Muscle layer of duodenum (tissue), 2 donors: ENCODE measurements around the gene CRIM1.
A peak's percentile ranks its signal among the peaks of the same experiment; 100 is the strongest.

Experiments
- H3K27ac ChIP-seq: one replicate; pipeline ENCODE4 v1.7.0; 2013; ENCODE audit warnings: mild to moderate bottlenecking, low read length
- H3K27me3 ChIP-seq: one replicate; pipeline ENCODE4 v1.7.0; 2013; ENCODE audit warnings: low read depth, mild to moderate bottlenecking, control low read depth, low read length
- H3K36me3 ChIP-seq, 2 donors: one replicate each; pipeline ENCODE4 v1.7.0; 2013; ENCODE audit warnings: low read length in 2 of 2, control low read depth in 1 of 2, mild to moderate bottlenecking in 1 of 2; ENCODE audit not compliant: insufficient read depth in 2 of 2, control insufficient read depth in 1 of 2
- H3K4me1 ChIP-seq, 2 donors: one replicate each; pipeline ENCODE4 v1.7.0; 2013; ENCODE audit warnings: low read length in 2 of 2, mild to moderate bottlenecking in 2 of 2, control low read depth in 1 of 2, moderate library complexity in 1 of 2; ENCODE audit not compliant: insufficient read depth in 2 of 2, control insufficient read depth in 1 of 2
- H3K4me3 ChIP-seq, 2 donors: one replicate each; pipeline ENCODE4 v1.7.0; 2013; ENCODE audit warnings: low read length in 2 of 2, low read depth in 1 of 2, mild to moderate bottlenecking in 1 of 2
- H3K9me3 ChIP-seq, 2 donors: one replicate each; pipeline ENCODE4 v1.7.0; 2013; ENCODE audit warnings: low read length in 2 of 2, control low read depth in 1 of 2, mild to moderate bottlenecking in 1 of 2; ENCODE audit not compliant: control insufficient read depth in 1 of 2
- donor health status: healthy.

The CRIM1 gene

DNA sequence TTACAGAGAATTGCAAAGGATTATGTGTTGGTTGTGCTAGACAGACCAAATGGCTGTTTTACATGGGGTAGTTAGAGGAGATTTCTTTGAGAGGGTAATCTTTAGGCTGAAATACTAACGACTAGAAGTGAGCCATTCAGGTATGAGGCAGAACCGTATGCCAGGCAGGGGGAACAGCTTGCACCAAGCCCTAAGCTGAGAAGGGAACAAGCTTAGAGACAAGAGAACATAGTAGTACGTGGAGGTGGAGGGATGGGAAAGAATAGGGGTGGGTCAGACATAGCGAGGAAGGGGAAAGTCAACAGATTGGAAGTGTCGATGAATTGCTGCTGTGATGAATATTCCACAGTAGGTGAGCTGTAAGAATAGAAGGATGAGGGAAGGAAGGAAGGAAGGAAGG is 20.0 kb upstream of the CRIM1 start:
- Histone ChIP-seq H3K27me3 (no peaks in the 10 kb centered on the region), H3K27ac (no peak overlapping the region), H3K4me3 (no peak overlapping the region), H3K4me1 (no peaks in the 10 kb centered on the region), H3K9me3 (no peaks in the 10 kb centered on the region), H3K36me3 (no peaks in the 10 kb centered on the region)

DNA sequence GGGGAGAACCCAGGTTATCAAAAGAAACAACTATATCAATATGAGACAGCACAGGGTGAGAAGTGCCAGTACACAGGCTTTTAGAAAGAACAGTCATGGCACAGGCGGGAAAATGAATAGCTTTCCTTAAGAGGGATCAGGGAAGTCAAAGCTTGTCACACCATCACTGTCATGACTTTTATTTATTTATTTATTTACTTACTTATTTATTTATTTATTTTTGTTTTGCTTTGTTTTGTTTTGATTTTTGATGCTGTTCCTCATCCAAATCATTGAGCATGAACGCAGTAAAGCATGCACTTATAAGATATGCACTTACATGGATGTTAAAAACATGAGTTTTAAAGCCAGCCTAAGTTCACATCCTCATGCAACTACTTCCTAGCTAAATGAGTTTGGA is 19.3 kb upstream of the CRIM1 start:
- Histone ChIP-seq H3K4me3 (no peak overlapping the region), H3K27me3 (no peaks in the 10 kb centered on the region), H3K27ac (no peak overlapping the region), H3K9me3 (no peaks in the 10 kb centered on the region), H3K4me1 (no peaks in the 10 kb centered on the region), H3K36me3 (no peaks in the 10 kb centered on the region)

DNA sequence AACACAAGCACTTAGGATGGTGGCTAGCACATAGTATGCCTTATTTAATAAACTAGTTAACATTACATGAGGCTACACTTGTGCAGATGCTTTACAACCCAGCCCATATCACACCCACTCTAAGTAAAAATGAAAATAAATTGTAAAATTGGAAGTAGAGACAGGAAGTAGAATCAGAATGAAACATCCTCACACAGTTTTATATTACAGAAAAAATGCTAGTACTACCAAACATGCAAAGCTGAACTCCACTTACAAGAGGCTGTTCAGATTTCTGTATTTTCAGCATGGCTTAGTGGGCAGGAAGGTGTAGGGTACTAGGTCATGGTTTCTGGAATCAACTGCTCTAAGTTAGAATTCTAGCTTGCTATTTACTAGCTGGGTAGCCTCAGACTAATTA is 18.2 kb upstream of the CRIM1 start:
- Histone ChIP-seq H3K9me3 (no peaks in the 10 kb centered on the region), H3K4me1 (no peaks in the 10 kb centered on the region), H3K36me3 (no peaks in the 10 kb centered on the region), H3K27me3 (no peaks in the 10 kb centered on the region), H3K27ac (no peak overlapping the region), H3K4me3 (no peak overlapping the region)

DNA sequence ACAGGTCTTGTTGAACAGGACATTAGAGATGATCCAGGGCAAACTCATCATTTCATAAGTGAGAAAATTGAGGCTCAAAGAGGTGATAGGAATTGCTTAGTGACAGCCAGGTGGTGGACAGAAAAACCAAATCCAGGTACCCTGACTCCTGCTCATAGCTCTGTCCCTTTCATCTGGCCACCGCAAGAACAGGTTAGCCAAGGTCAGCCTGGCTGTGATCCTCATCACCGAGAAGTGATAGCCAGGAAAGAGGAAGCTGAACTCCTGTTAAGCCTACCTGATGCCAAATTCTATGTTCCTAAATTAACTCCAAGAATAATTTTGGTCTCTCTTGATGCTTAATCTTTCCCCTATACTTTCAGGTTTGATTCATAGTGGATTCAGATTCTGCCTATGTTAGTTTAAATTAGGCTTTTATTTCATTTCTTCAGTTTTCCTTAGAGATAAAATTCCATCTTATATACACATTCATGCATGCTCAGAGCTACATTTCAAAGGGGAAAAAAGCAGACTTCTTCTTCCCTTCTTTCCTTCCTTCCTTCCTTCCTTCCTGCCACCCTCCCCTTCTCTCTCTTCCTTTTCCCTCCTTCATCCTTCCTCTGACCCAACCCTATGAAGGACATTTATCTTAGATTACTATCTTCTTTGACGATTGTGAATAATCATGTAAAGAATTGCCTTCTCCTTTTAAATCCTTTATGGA is 17.3 kb upstream of the CRIM1 start:
- no peaks in the 10 kb centered on the region for H3K27me3 ChIP-seq
- no peaks in the 10 kb centered on the region for H3K36me3 ChIP-seq
- H3K4me3 ChIP-seq, result no peak overlapping the region
- no peaks in the 10 kb centered on the region for H3K9me3 ChIP-seq
- no peak overlapping the region for H3K27ac ChIP-seq
- H3K4me1 ChIP-seq, result no peaks in the 10 kb centered on the region

DNA sequence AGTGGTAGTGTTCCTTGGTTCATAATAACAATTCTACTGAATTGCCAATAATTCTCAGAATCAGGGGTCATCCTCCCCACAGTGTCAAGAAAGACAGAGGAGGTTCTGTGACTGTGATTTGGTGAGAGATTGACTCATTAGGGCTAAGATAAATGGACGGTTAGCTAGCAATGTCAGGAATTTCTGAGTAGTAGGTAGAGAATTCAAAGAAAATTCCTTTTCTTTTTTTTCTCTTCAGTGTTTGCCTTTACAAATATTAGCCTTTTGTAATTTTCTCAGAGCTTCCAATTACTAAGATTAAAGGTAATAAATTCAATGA is 16.8 kb upstream of the CRIM1 start:
- no peaks in the 10 kb centered on the region for H3K27me3 ChIP-seq
- H3K4me1 ChIP-seq, result no peaks in the 10 kb centered on the region
- H3K4me3 ChIP-seq, result no peak overlapping the region
- H3K27ac ChIP-seq, result no peak overlapping the region
- H3K9me3 ChIP-seq, result no peaks in the 10 kb centered on the region
- no peaks in the 10 kb centered on the region for H3K36me3 ChIP-seq

DNA sequence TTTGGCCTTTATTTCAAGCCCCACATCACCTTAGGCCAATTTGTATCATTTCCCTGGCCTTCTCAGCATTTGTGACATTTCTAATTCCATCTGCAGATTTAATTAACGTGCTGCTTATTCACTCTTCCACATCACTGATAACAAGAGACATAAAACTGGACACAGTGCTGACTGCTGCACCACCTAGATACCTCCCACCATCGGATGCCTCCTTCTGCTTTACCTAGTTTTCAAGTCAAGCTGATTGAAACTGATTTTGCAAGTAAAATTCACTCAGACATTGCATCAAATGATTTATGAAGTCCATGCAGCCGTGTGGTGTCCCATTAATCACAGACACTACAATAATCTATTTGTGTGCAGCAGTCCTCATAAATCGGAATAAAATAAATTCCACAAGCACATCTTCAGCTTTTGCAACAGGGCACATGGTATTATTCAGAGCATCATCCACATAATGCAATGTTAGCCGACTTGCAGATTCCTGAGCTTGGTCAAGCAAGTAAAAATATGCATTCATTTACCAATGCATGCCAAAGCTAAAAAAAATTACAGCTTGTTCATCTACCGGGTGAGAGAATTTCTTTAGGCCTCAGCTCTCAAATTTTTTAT is 15.9 kb upstream of the CRIM1 start:
- H3K4me1 ChIP-seq, result no peaks in the 10 kb centered on the region
- no peaks in the 10 kb centered on the region for H3K9me3 ChIP-seq
- H3K27me3 ChIP-seq, result no peaks in the 10 kb centered on the region
- no peaks in the 10 kb centered on the region for H3K36me3 ChIP-seq
- no peak overlapping the region for H3K4me3 ChIP-seq
- no peak overlapping the region for H3K27ac ChIP-seq

DNA sequence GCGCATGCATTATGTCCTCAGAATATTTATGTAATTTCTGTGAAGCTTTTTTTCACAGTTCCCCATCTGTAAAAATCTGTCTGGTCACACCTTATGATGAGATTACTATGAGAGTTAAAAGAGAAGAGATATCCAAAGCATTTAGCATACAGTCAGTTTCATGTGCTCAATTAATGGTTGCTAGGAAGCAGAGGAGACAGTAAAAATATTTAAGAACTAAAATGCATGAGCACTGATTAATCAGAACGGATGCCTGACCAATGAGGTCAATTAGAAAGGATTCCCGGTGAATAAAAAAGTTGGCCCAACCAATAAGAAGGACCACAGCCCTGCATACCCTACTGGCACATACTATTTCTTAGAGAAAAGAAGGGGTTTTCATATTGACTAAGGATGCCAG is 12.0 kb upstream of the CRIM1 start:
- H3K27me3 ChIP-seq, result no peaks in the 10 kb centered on the region
- H3K4me1 ChIP-seq, result no peaks in the 10 kb centered on the region
- H3K4me3 ChIP-seq, result no peak overlapping the region
- no peak overlapping the region for H3K27ac ChIP-seq
- H3K36me3 ChIP-seq, result no peaks in the 10 kb centered on the region
- no peaks in the 10 kb centered on the region for H3K9me3 ChIP-seq

DNA sequence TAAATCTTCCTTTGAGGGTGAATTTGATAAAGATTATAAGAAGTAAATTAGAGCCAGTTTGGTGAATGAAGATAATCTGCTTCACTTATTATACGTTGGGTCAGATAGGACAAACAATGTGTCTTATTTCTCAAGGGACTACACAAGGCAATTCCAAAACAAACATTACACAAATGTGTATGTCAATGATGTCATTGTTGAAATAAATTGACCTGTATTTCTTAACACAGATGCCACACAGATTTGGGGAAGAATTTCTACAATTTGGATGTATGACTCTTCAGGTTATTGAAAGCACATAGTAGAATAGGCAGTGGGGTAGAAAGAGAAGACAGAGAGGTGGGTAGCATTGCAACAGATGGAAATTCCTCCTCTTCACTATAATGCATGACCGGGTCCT is 6.9 kb upstream of the CRIM1 start:
- H3K36me3 ChIP-seq, result no peaks in the 10 kb centered on the region

DNA sequence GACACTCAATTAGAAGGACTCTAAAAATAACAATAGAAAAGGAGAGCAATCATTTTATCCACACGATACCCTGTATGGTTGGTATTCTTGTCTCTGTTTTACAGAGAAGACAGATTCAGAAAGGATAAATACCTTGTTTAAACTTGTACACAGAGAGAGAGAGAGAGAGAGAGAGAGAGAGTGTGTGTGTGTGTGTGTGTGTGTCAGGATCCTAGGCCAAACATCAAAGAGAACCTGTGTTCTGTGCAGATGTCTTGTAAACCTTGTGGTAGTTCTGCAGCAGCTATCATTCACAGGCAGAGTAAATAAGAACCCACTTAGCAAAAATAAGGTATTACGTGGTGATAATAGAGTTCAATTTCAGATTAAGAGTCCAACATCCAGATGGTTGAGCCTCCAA is 4.3 kb upstream of the CRIM1 start:
- H3K4me1 ChIP-seq, result no peaks in the 10 kb centered on the region
- no peak overlapping the region for H3K27ac ChIP-seq

More for the DNA sequence above, 6.9 kb upstream of the CRIM1 start:
- Histone ChIP-seq H3K4me3 (no peak overlapping the region), H3K4me1 (no peaks in the 10 kb centered on the region), H3K27ac (no peak overlapping the region), H3K27me3 (no peaks in the 10 kb centered on the region), H3K9me3 (no peaks in the 10 kb centered on the region)

DNA sequence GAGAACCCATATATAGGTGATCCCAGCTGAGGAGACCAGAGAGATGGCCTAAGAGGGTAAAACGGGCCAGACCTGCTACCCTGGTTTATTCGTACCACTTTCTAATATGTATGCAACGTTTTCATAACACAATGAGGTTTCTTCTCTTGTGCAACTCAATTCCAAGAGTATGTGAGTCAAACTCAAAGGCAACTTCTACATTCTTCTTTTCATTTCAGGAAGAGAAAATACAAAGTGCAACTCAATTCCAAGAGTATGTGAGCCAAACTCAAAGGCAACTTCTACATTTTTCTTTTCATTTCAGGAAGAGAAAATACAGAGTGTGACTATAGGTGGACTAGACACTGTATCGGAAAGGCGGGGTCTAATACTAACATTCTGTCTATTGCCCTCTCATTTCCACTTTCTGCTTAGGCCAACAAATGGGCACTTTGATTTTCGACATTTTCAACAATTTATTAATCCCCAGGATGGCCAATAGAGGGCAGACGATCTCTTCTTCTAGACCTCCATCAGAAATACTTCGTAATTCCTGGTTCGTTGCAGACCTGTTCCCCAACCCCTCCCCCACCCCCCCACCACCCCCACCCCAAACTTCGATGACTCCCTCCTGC is 3.7 kb upstream of the CRIM1 start:
- no peak overlapping the region for H3K4me3 ChIP-seq
- no peak overlapping the region for H3K27ac ChIP-seq
- H3K9me3 ChIP-seq, result no peaks in the 10 kb centered on the region
- no peaks in the 10 kb centered on the region for H3K27me3 ChIP-seq
- H3K4me1 ChIP-seq, result peaks cover 0 to 4% of the 10 kb centered on the region in 2 donors
- no peaks in the 10 kb centered on the region for H3K36me3 ChIP-seq

More for the DNA sequence above, 4.3 kb upstream of the CRIM1 start:
- H3K9me3 ChIP-seq, result no peaks in the 10 kb centered on the region
- no peaks in the 10 kb centered on the region for H3K36me3 ChIP-seq
- H3K4me3 ChIP-seq, result no peak overlapping the region
- H3K27me3 ChIP-seq, result no peaks in the 10 kb centered on the region

DNA sequence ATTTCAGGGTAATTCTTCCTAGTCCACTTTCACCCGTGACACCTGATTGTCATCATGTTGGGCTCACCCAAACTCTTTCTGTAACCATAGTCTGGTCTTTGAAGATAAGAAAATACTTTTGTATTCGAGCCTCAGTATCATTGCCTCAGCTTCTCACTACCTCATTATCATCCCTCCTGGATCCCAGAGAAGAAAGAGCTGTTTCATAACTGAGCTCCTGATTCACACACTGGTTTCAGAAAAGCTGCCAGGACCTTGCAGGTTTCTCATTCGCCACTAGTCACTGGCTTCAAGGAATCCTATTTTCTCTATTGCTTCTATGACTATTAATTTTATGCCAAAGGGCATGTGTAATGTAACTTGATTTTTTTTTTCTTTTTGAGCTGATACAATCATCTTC is 2.9 kb upstream of the CRIM1 start:
- Histone ChIP-seq H3K36me3 (peaks cover 0 to 5% of the 10 kb centered on the region in 2 donors), H3K27me3 (no peaks in the 10 kb centered on the region), H3K27ac (no peak overlapping the region), H3K9me3 (no peaks in the 10 kb centered on the region), H3K4me3 (no peak overlapping the region), H3K4me1 (peaks cover 0 to 4% of the 10 kb centered on the region in 2 donors)

DNA sequence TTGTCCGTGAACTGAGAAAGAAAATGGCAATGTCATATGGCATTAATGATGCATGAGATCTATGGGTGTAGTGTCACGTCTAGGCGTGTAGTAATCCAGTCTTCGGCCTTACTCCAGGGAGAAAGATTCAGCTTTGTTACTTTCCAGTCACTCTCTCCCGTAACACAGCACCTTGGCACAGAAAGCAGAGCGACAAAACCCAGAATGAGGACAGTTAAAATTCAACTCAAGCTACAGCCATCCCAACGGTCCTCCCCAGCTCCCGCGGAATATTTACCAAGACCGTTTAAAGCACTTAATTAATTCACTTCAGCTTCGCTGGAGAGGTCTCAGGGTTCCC is 797 bp upstream of the CRIM1 start:
- peak overlapping the region; percentile 79 to 87 for H3K4me3 ChIP-seq
- no peaks in the 10 kb centered on the region for H3K27me3 ChIP-seq
- H3K36me3 ChIP-seq, result peaks cover 0 to 12% of the 10 kb centered on the region in 2 donors
- no peaks in the 10 kb centered on the region for H3K9me3 ChIP-seq
- H3K4me1 ChIP-seq, result peaks cover 0 to 23% of the 10 kb centered on the region in 2 donors
- H3K27ac ChIP-seq, result peak overlapping the region; percentile 67
